Measurements from ENCODE around the gene LAT. TPM values are rescaled to one million over a fixed set of nuclear protein-coding genes. Genes with fewer than 3 reads are reported as not detected.
A peak's percentile ranks its signal among the peaks of the same experiment; 100 is the strongest.

LAT gene
- total and polyA plus RNA-seq, 2 donors, result 91.7 to 239 TPM

DNA sequence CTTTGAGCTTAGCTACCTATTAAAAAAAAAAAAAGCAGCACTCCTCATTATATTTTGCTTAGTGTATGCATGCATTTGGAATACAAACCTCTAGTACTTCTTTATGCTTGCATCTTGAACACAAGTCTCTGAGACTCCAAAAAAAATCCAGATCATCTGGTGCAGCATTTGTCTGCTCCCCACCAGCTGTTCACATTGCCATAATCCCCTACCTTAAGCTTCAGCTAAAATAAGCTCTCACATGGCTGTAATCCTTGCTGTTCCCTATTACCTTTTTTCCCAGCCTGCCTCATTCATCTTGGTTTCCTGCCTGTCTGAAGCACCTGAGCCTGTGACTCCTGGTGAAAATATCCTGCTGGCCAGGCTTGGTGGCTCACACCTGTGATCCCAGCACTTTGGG, 41.6 kb upstream of the LAT start:
- no peak for DNase-seq (ENCODE audit: low read depth in 6 of 9, low spot score in 9 of 9)
- Histone ChIP-seq H3K4me1 (ENCODE audit: control insufficient read depth in 2 of 2, insufficient read depth in 2 of 2, low read length in 2 of 2) (peaks cover 2 to 16% of the 10 kb centered on the region in 2 donors), H3K36me3 (ENCODE audit: control insufficient read depth in 2 of 2, insufficient read depth in 2 of 2, low read length in 1 of 2) (no peaks in the 10 kb centered on the region), H3K27me3 (ENCODE audit: control insufficient read depth in 2 of 2, insufficient read depth in 1 of 2, low read length in 1 of 2) (no peaks in the 10 kb centered on the region), H3K27ac (ENCODE audit: low read depth in 1 of 2, low read length in 1 of 2) (no peak overlapping the region), H3K4me3 (ENCODE audit: low read length in 2 of 2) (no peak overlapping the region), H3K9me3 (ENCODE audit: control insufficient read depth in 2 of 2, insufficient read depth in 1 of 2, low read length in 1 of 2) (peaks cover 0 to 3% of the 10 kb centered on the region in 2 donors)

DNA sequence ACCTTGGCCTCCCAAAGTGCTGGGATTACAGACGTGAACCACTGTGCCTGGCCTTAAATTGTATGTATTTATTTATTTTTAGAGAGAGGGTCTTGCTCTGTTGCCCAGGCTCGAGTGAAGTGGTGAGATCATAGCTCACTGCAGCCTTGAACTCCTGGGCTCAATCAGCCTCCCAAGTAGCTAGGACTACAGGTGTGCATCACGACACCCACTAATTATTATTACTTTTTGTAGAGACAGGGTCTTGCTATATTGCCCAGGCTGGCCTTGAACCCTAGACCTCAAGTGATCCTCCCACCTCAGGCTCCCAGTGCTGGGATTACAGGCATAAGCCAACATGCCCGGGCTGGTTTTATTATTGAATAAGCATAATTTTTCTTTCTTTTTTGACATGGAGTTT, 38.2 kb upstream of the LAT start:
- H3K27ac ChIP-seq (ENCODE audit: low read depth in 1 of 2, low read length in 1 of 2), result no peak overlapping the region
- H3K4me1 ChIP-seq (ENCODE audit: control insufficient read depth in 2 of 2, insufficient read depth in 2 of 2, low read length in 2 of 2), result peaks cover 4 to 26% of the 10 kb centered on the region in 2 donors
- no peak overlapping the region for H3K4me3 ChIP-seq (ENCODE audit: low read length in 2 of 2)
- H3K36me3 ChIP-seq (ENCODE audit: control insufficient read depth in 2 of 2, insufficient read depth in 2 of 2, low read length in 1 of 2), result no peaks in the 10 kb centered on the region
- 97% methylated on average over 4 of the region's 4 CpGs for WGBS
- no peaks in the 10 kb centered on the region for H3K27me3 ChIP-seq (ENCODE audit: control insufficient read depth in 2 of 2, insufficient read depth in 1 of 2, low read length in 1 of 2)
- DNase-seq (ENCODE audit: low read depth in 6 of 9, low spot score in 9 of 9), result no peak
- H3K9me3 ChIP-seq (ENCODE audit: control insufficient read depth in 2 of 2, insufficient read depth in 1 of 2, low read length in 1 of 2), result peaks cover 0 to 3% of the 10 kb centered on the region in 2 donors

DNA sequence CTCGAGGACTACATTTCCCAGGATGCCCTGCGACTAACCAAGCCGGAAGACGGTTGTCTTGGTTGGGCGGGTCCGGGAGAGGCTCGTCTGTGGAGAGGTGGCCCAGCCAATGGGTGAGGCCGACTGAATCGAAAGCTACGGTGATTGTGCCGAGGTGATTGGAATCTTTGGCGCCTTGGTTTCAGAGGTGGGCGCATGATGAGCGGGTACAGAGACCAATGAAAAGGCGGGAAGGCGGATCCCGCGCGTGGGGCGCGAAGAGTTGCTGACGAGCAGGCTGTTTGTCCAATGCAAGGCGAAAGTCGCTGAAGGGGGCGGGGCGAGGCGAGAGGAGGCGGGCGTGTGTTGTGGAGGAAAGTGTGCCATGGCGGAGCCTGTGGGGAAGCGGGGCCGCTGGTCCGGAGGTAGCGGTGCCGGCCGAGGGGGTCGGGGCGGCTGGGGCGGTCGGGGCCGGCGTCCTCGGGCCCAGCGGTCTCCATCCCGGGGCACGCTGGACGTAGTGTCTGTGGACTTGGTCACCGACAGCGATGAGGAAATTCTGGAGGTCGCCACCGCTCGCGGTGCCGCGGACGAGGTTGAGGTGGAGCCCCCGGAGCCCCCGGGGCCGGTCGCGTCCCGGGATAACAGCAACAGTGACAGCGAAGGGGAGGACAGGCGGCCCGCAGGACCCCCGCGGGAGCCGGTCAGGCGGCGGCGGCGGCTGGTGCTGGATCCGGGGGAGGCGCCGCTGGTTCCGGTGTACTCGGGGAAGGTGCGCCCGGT, 34.0 kb upstream of the LAT start, which contains the start of gene NFATC2IP:
NFATC2IP (plus strand) TSS at position 290 of the 762 bp plus-strand sequence; CDS start at position 365, 75 bp downstream.
- Histone ChIP-seq H3K9me3 (ENCODE audit: control insufficient read depth in 2 of 2, insufficient read depth in 1 of 2, low read length in 1 of 2) (no peaks in the 10 kb centered on the region), H3K27ac (ENCODE audit: low read depth in 1 of 2, low read length in 1 of 2) (peak within 1 kb of the TSS; percentile 68 to 76), H3K4me3 (ENCODE audit: low read length in 2 of 2) (peak within 1 kb of the TSS; percentile 85 to 86), H3K36me3 (ENCODE audit: control insufficient read depth in 2 of 2, insufficient read depth in 2 of 2, low read length in 1 of 2) (peaks cover 28 to 37% of the 10 kb centered on the region in 2 donors), H3K27me3 (ENCODE audit: control insufficient read depth in 2 of 2, insufficient read depth in 1 of 2, low read length in 1 of 2) (no peaks in the 10 kb centered on the region), H3K4me1 (ENCODE audit: control insufficient read depth in 2 of 2, insufficient read depth in 2 of 2, low read length in 2 of 2) (peaks cover 14 to 31% of the 10 kb centered on the region in 2 donors)
- peak; percentile 99 to 100 (median 100) for DNase-seq (ENCODE audit: low read depth in 6 of 9, low spot score in 9 of 9)
- under 1% methylated on average over 79 of the region's 79 CpGs for WGBS

DNA sequence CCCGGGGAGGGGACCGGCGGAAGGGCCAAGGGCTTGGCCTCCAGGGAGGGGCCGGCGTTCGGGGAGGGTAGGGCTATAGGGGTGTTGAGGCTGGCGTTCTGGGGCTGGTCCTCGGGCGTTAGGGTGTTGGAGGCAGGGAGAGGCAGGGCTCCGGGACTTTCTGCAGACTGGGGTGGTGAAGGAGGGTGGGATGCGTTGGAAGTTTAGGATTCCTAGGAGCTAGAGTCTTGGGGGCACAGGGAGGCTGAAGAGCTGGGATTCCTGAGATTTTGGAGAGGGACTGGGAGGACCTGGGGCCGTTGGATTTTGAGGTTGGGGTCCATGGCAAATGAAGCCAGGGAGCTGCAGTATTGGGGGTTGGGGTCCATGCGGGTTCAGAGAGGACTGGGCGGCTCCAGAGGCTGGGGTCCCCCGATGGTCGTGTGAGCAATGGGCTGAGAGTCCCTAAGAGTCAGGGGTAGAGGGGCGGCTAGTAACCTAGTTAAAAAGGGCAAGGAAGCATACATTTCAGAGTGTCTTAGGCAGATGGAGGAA, 33.4 kb upstream of the LAT start:
- 4% methylated on average over 17 of the region's 17 CpGs for WGBS
- Histone ChIP-seq H3K9me3 (ENCODE audit: control insufficient read depth in 2 of 2, insufficient read depth in 1 of 2, low read length in 1 of 2) (no peaks in the 10 kb centered on the region), H3K27ac (ENCODE audit: low read depth in 1 of 2, low read length in 1 of 2) (no peak overlapping the region), H3K4me1 (ENCODE audit: control insufficient read depth in 2 of 2, insufficient read depth in 2 of 2, low read length in 2 of 2) (peaks cover 14 to 29% of the 10 kb centered on the region in 2 donors), H3K27me3 (ENCODE audit: control insufficient read depth in 2 of 2, insufficient read depth in 1 of 2, low read length in 1 of 2) (no peaks in the 10 kb centered on the region), H3K4me3 (ENCODE audit: low read length in 2 of 2) (peak overlapping the region; percentile 85 to 86), H3K36me3 (ENCODE audit: control insufficient read depth in 2 of 2, insufficient read depth in 2 of 2, low read length in 1 of 2) (peaks cover 34 to 44% of the 10 kb centered on the region in 2 donors)
- DNase-seq (ENCODE audit: low read depth in 6 of 9, low spot score in 9 of 9), result peak in 1 of 9 donors; percentile 42

DNA sequence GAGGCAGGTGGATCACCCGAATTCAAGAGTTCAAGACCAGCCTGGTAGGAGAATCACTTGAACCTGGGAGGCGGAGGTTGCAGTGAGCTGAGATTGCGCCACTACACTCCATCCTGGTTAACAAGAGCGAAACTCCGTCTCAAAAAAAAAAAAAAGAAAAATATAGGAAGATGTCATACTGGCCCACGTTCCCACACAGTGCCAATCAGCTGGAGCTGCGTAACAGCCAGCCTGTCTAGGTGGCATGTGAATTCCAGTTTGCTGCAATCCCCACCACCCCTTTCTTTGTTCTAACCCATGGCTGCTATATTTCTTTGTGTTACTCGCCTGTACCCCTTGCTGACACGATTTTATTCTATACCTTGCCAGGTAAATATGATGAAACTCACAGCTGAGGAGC, 26.6 kb upstream of the LAT start:
- Histone ChIP-seq H3K27me3 (ENCODE audit: control insufficient read depth in 2 of 2, insufficient read depth in 1 of 2, low read length in 1 of 2) (no peaks in the 10 kb centered on the region), H3K4me3 (ENCODE audit: low read length in 2 of 2) (no peak overlapping the region), H3K36me3 (ENCODE audit: control insufficient read depth in 2 of 2, insufficient read depth in 2 of 2, low read length in 1 of 2) (peaks cover 82 to 93% of the 10 kb centered on the region in 2 donors), H3K9me3 (ENCODE audit: control insufficient read depth in 2 of 2, insufficient read depth in 1 of 2, low read length in 1 of 2) (no peaks in the 10 kb centered on the region), H3K27ac (ENCODE audit: low read depth in 1 of 2, low read length in 1 of 2) (no peak overlapping the region), H3K4me1 (ENCODE audit: control insufficient read depth in 2 of 2, insufficient read depth in 2 of 2, low read length in 2 of 2) (peaks cover 0 to 3% of the 10 kb centered on the region in 2 donors)
- 97% methylated on average over 9 of the region's 9 CpGs for WGBS
- DNase-seq (ENCODE audit: low read depth in 6 of 9, low spot score in 9 of 9), result no peak

DNA sequence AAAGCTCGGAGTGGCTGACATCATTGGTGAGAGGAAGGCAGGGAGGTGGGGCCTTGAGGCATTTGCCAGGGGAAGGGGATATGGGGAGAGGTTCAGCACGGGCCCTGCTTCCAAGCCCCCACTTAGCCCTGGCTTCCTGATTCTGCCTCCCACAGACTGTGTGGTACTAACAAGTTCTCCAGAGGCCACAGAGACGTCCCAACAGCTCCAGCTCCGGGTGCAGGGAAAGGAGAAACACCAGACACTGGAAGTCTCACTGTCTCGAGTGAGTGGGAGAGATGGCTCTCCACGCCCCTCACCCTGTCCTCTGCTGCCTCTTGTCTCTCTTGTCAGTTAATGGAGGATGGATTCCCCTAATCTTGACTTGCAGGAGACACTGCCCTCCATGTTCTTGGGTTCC, 26.0 kb upstream of the LAT start:
- Histone ChIP-seq H3K27ac (ENCODE audit: low read depth in 1 of 2, low read length in 1 of 2) (no peak overlapping the region), H3K4me1 (ENCODE audit: control insufficient read depth in 2 of 2, insufficient read depth in 2 of 2, low read length in 2 of 2) (no peaks in the 10 kb centered on the region), H3K4me3 (ENCODE audit: low read length in 2 of 2) (no peak overlapping the region), H3K9me3 (ENCODE audit: control insufficient read depth in 2 of 2, insufficient read depth in 1 of 2, low read length in 1 of 2) (no peaks in the 10 kb centered on the region), H3K27me3 (ENCODE audit: control insufficient read depth in 2 of 2, insufficient read depth in 1 of 2, low read length in 1 of 2) (no peaks in the 10 kb centered on the region), H3K36me3 (ENCODE audit: control insufficient read depth in 2 of 2, insufficient read depth in 2 of 2, low read length in 1 of 2) (peaks cover 83 to 93% of the 10 kb centered on the region in 2 donors)
- no peak for DNase-seq (ENCODE audit: low read depth in 6 of 9, low spot score in 9 of 9)
- WGBS, result 97% methylated on average over 6 of the region's 6 CpGs

DNA sequence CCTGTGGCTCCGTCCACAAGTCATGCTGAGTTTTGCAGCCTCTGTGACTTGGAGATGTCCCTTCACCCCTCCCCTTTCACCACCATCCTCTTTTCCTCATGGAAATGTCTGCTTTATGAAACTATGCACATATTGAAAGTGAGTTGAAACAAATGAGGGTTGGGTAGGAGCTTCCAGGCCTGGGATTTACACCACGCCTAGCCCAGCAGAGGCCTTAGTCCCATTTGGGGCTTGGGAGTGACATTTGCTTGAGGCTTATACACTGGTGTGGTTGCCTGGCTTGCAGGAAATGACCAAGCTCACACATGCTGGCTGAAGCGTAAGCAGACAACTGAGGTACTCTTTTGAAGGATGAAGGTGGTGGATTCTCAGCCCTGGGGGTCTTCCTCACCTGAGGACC, 20.8 kb upstream of the LAT start:
- Histone ChIP-seq H3K27me3 (ENCODE audit: control insufficient read depth in 2 of 2, insufficient read depth in 1 of 2, low read length in 1 of 2) (no peaks in the 10 kb centered on the region), H3K4me1 (ENCODE audit: control insufficient read depth in 2 of 2, insufficient read depth in 2 of 2, low read length in 2 of 2) (no peaks in the 10 kb centered on the region), H3K36me3 (ENCODE audit: control insufficient read depth in 2 of 2, insufficient read depth in 2 of 2, low read length in 1 of 2) (peaks cover 57 to 60% of the 10 kb centered on the region in 2 donors), H3K9me3 (ENCODE audit: control insufficient read depth in 2 of 2, insufficient read depth in 1 of 2, low read length in 1 of 2) (no peaks in the 10 kb centered on the region), H3K4me3 (ENCODE audit: low read length in 2 of 2) (no peak overlapping the region), H3K27ac (ENCODE audit: low read depth in 1 of 2, low read length in 1 of 2) (no peak overlapping the region)
- no peak for DNase-seq (ENCODE audit: low read depth in 6 of 9, low spot score in 9 of 9)
- 81% methylated on average over 3 of the region's 3 CpGs for WGBS

DNA sequence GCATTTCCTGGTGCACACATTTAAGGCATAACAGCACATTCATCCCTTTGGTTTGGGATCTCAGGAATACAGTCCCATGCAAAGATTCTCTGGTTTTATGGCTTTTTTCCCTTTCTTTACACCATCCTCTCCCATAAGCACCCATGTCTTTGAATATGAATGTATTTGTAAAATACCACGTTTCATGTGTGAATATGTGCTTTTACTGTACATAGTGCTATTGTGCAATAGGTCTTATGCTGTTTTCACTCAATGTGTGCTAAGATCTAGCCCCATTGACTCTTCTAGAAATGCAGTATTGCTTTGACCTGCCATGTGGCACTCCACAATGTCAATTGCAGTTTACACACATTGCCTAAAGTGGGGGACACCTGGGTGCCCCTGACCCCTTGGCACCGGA, 20.4 kb upstream of the LAT start:
- over 99% methylated on average over 2 of the region's 2 CpGs for WGBS
- no peak overlapping the region for H3K4me3 ChIP-seq (ENCODE audit: low read length in 2 of 2)
- H3K36me3 ChIP-seq (ENCODE audit: control insufficient read depth in 2 of 2, insufficient read depth in 2 of 2, low read length in 1 of 2), result peaks cover 53 to 56% of the 10 kb centered on the region in 2 donors
- no peaks in the 10 kb centered on the region for H3K9me3 ChIP-seq (ENCODE audit: control insufficient read depth in 2 of 2, insufficient read depth in 1 of 2, low read length in 1 of 2)
- H3K27ac ChIP-seq (ENCODE audit: low read depth in 1 of 2, low read length in 1 of 2), result no peak overlapping the region
- no peak for DNase-seq (ENCODE audit: low read depth in 6 of 9, low spot score in 9 of 9)
- no peaks in the 10 kb centered on the region for H3K4me1 ChIP-seq (ENCODE audit: control insufficient read depth in 2 of 2, insufficient read depth in 2 of 2, low read length in 2 of 2)
- no peaks in the 10 kb centered on the region for H3K27me3 ChIP-seq (ENCODE audit: control insufficient read depth in 2 of 2, insufficient read depth in 1 of 2, low read length in 1 of 2)

DNA sequence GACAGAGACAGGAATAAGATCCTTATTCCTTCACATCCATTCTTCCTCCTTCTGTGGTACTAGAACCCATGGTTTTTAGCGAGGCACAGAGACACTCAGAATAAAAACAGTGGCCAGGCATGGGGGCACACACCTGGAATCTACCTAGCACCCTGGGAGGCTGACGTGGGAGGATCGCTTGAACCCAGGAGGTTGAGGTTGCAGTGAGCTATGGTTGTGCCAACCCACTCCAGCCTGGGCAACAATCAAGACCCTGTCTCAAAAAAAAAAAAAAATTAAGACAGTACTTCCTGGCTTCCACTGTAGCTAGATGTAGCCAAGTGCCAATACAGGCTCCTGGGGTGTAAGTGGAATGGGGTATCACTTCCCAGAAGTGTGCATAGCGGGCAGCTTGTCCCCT, 17.7 kb upstream of the LAT start:
- Histone ChIP-seq H3K27ac (ENCODE audit: low read depth in 1 of 2, low read length in 1 of 2) (no peak overlapping the region), H3K9me3 (ENCODE audit: control insufficient read depth in 2 of 2, insufficient read depth in 1 of 2, low read length in 1 of 2) (no peaks in the 10 kb centered on the region), H3K4me3 (ENCODE audit: low read length in 2 of 2) (no peak overlapping the region), H3K36me3 (ENCODE audit: control insufficient read depth in 2 of 2, insufficient read depth in 2 of 2, low read length in 1 of 2) (peaks cover 34 to 36% of the 10 kb centered on the region in 2 donors), H3K27me3 (ENCODE audit: control insufficient read depth in 2 of 2, insufficient read depth in 1 of 2, low read length in 1 of 2) (no peaks in the 10 kb centered on the region), H3K4me1 (ENCODE audit: control insufficient read depth in 2 of 2, insufficient read depth in 2 of 2, low read length in 2 of 2) (no peaks in the 10 kb centered on the region)
- no peak for DNase-seq (ENCODE audit: low read depth in 6 of 9, low spot score in 9 of 9)
- WGBS, result 96% methylated on average over 4 of the region's 4 CpGs
